ENCODE measurements around the gene PAGR1. TPM values are rescaled to one million over a fixed set of nuclear protein-coding genes. Genes with fewer than 3 reads are reported as not detected.
A peak's percentile ranks its signal among the peaks of the same experiment; 100 is the strongest.

The PAGR1 gene
- total and polyA plus RNA-seq, 2 of the 13 experiments (the other 11 are each of a cell fraction or from before 2014, with no cell fraction given), result 9.8 to 66.4 TPM

DNA sequence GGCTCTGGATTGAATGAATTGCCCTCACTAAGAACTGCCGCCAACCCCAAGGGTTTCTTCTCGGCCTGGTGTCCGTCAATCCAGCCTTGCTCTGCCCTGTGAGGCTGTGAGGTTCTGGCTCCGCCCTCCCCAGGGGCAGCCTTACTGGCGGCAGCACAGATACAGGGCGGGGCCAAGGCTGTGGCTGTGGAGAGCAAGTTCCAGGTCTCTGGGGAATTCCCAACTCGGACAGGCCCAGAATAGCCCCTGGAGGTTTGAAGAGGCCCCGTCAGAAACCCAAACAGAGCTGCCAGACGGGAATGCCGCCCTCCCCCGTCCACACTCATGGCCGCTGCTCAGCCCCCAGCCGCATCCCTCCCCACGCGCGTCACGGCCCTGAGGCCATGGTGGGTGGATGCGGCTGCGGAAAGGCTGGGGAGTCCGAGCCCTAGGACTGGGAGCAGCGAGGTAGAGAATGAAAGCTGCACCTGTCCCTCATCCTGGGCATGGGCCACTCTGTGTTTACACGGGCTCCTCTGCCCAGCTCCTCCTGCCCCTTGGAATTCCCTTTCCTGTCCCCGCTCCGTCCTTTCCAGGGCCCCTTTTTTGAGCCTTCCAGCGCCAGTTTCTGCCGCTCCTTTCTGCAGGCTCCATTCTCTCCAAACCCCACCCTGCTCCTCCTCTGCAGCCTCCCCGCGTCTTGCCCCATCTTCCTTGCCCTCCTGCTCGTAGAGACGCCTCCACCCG is 4.6 kb upstream of the PAGR1 start (continued):
- TF ChIP-seq ZC3H4 (CRISPR knock-in tag; IDR thresholded peaks at IDR 0.05; ENCODE audit: borderline replicate concordance) (peak; percentile 87; the same call in 1 of the 2 replicates), MEF2D (CRISPR knock-in tag; IDR thresholded peaks at IDR 0.05) (peak; percentile 92), ZNF564 (CRISPR knock-in tag; IDR thresholded peaks at IDR 0.05) (peak; percentile 5; the same call in 1 of the 2 replicates), TCF12 (IDR thresholded peaks at IDR 0.05) (no peak), TCF12 (CRISPR knock-in tag; IDR thresholded peaks at IDR 0.05) (0 out of 2 replicates have a peak, but pooled peaks have one; percentile 63), ZNF777 (CRISPR knock-in tag; IDR thresholded peaks at IDR 0.05) (peak; percentile 53; the same call in 1 of the 2 replicates), ZNF841 (CRISPR knock-in tag; IDR thresholded peaks at IDR 0.05; ENCODE audit: borderline replicate concordance) (no peak), HOXA7 (CRISPR knock-in tag; IDR thresholded peaks at IDR 0.05) (no peak), ZNF768 (CRISPR knock-in tag; IDR thresholded peaks at IDR 0.05) (peak; percentile 65; the same call in 1 of the 2 replicates), ZFX (CRISPR knock-in tag; IDR thresholded peaks at IDR 0.05; ENCODE audit: low read depth) (peak; percentile 65), ZNF383 (CRISPR knock-in tag; IDR thresholded peaks at IDR 0.05; ENCODE audit: borderline replicate concordance) (no peak), ZNF367 (CRISPR knock-in tag; IDR thresholded peaks at IDR 0.05; ENCODE audit: borderline replicate concordance) (peak; percentile 55; the same call in 1 of the 2 replicates), ZSCAN12 (CRISPR knock-in tag; IDR thresholded peaks at IDR 0.05) (no peak), CBFB (CRISPR knock-in tag; IDR thresholded peaks at IDR 0.05) (no peak; the same call in 1 of the 2 replicates), ZNF251 (CRISPR knock-in tag; IDR thresholded peaks at IDR 0.05) (no peak), NR2F6 (IDR thresholded peaks at IDR 0.05) (0 out of 2 replicates have a peak, but pooled peaks have one; percentile 8), NR2F6 (CRISPR knock-in tag; IDR thresholded peaks at IDR 0.05) (no peak), SIX1 (CRISPR knock-in tag; IDR thresholded peaks at IDR 0.05; ENCODE audit: borderline replicate concordance) (no peak), IRF2 (CRISPR knock-in tag; IDR thresholded peaks at IDR 0.05) (peak; percentile 37; the same call in 1 of the 2 replicates)
- TF ChIP-seq, protein P1, sequence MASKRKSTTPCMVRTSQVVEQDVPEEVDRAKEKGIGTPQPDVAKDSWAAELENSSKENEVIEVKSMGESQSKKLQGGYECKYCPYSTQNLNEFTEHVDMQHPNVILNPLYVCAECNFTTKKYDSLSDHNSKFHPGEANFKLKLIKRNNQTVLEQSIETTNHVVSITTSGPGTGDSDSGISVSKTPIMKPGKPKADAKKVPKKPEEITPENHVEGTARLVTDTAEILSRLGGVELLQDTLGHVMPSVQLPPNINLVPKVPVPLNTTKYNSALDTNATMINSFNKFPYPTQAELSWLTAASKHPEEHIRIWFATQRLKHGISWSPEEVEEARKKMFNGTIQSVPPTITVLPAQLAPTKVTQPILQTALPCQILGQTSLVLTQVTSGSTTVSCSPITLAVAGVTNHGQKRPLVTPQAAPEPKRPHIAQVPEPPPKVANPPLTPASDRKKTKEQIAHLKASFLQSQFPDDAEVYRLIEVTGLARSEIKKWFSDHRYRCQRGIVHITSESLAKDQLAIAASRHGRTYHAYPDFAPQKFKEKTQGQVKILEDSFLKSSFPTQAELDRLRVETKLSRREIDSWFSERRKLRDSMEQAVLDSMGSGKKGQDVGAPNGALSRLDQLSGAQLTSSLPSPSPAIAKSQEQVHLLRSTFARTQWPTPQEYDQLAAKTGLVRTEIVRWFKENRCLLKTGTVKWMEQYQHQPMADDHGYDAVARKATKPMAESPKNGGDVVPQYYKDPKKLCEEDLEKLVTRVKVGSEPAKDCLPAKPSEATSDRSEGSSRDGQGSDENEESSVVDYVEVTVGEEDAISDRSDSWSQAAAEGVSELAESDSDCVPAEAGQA (IDR thresholded peaks at IDR 0.05; ENCODE audit: low read depth), result no peak
- TF ChIP-seq, protein P1 (CRISPR knock-in tag; IDR thresholded peaks at IDR 0.05; ENCODE audit: borderline replicate concordance), result no peak
- TF ChIP-seq, protein P2, sequence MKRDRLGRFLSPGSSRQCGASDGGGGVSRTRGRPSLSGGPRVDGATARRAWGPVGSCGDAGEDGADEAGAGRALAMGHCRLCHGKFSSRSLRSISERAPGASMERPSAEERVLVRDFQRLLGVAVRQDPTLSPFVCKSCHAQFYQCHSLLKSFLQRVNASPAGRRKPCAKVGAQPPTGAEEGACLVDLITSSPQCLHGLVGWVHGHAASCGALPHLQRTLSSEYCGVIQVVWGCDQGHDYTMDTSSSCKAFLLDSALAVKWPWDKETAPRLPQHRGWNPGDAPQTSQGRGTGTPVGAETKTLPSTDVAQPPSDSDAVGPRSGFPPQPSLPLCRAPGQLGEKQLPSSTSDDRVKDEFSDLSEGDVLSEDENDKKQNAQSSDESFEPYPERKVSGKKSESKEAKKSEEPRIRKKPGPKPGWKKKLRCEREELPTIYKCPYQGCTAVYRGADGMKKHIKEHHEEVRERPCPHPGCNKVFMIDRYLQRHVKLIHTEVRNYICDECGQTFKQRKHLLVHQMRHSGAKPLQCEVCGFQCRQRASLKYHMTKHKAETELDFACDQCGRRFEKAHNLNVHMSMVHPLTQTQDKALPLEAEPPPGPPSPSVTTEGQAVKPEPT (CRISPR knock-in tag; IDR thresholded peaks at IDR 0.05; ENCODE audit: low read depth), result no peak
- TF ChIP-seq, protein P3, sequence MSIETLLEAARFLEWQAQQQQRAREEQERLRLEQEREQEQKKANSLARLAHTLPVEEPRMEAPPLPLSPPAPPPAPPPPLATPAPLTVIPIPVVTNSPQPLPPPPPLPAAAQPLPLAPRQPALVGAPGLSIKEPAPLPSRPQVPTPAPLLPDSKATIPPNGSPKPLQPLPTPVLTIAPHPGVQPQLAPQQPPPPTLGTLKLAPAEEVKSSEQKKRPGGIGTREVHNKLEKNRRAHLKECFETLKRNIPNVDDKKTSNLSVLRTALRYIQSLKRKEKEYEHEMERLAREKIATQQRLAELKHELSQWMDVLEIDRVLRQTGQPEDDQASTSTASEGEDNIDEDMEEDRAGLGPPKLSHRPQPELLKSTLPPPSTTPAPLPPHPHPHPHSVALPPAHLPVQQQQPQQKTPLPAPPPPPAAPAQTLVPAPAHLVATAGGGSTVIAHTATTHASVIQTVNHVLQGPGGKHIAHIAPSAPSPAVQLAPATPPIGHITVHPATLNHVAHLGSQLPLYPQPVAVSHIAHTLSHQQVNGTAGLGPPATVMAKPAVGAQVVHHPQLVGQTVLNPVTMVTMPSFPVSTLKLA (IDR thresholded peaks at IDR 0.05), result no peak

All from HepG2 (cell line).